Fibroblast of lung (primary cell): ENCODE data around the gene IGSF23. TPM values are rescaled to one million over a fixed set of nuclear protein-coding genes. Genes with fewer than 3 reads are reported as not detected.
"Not testable (repeated sequence)": the region's sequence is repeated elsewhere in the genome, so short reads cannot be mapped to it uniquely, and the experiment has no call there.

Source experiments
- DNase-seq, 2 donors: peaks; one replicate each; pipeline versions ENCODE4 v3.0.0 to v3.0.0-alpha.2; 2010; ENCODE audit warnings: low read depth in 2 of 2
- H2AFZ ChIP-seq: 2 replicates; pipeline ENCODE4 v1.5.1; 2012; ENCODE audit warnings: low read length, control low read depth, inconsistent platforms
- H3K27ac ChIP-seq: 2 replicates; pipeline ENCODE4 v1.5.1; 2011; ENCODE audit warnings: low read length, control low read depth; ENCODE audit not compliant: insufficient read depth
- H3K27me3 ChIP-seq: 2 replicates; pipeline ENCODE4 v1.5.1; 2011; ENCODE audit warnings: mild to moderate bottlenecking, low read length; ENCODE audit not compliant: control insufficient read depth, insufficient read depth
- H3K36me3 ChIP-seq: 2 replicates; pipeline ENCODE4 v1.5.1; 2011; ENCODE audit warnings: low read length; ENCODE audit not compliant: control insufficient read depth, insufficient read depth
- H3K4me1 ChIP-seq: 2 replicates; pipeline ENCODE4 v1.5.1; 2011; ENCODE audit warnings: low read length; ENCODE audit not compliant: control insufficient read depth, insufficient read depth; ENCODE audit errors: extremely low read depth
- H3K4me2 ChIP-seq: 2 replicates; pipeline ENCODE4 v1.5.1; 2011; ENCODE audit warnings: low read length, control low read depth; ENCODE audit not compliant: insufficient read depth; ENCODE audit errors: extremely low read depth
- H3K4me3 ChIP-seq, 4 experiments: fragments of 200-600 bp in 1 of 4; sonication (generic) in 1 of 4; replicated peaks in 1 of 4; 2 replicates each; pipeline ENCODE4 v1.5.1; 2011 to 2016; ENCODE audit warnings: low read length in 4 of 4, low read depth in 3 of 4, mild to moderate bottlenecking in 3 of 4, control low read depth in 2 of 4, inconsistent platforms in 1 of 4, mixed read lengths in 1 of 4; ENCODE audit not compliant: insufficient read depth in 1 of 4; ENCODE audit errors: control extremely low read depth in 1 of 4
- H3K79me2 ChIP-seq: 2 replicates; pipeline ENCODE4 v1.5.1; 2012; ENCODE audit warnings: mild to moderate bottlenecking, low read length, inconsistent platforms; ENCODE audit not compliant: control insufficient read depth, insufficient read depth
- H3K9ac ChIP-seq: 2 replicates; pipeline ENCODE4 v1.5.1; 2011; ENCODE audit warnings: mild to moderate bottlenecking, low read length, control low read depth; ENCODE audit not compliant: insufficient read depth
- H3K9me3 ChIP-seq: 2 replicates; pipeline ENCODE4 v1.5.1; 2012; ENCODE audit warnings: low read depth, low read length; ENCODE audit not compliant: control insufficient read depth, insufficient read depth
- H4K20me1 ChIP-seq: 2 replicates; pipeline ENCODE4 v1.5.1; 2011; ENCODE audit warnings: low read length; ENCODE audit not compliant: control insufficient read depth, insufficient read depth; ENCODE audit errors: extremely low read depth
- EZH2 ChIP-seq: IDR thresholded peaks from 2 replicates; pipeline ENCODE4 v1.5.1; 2012; ENCODE audit warnings: low read length, control low read depth, mild to moderate bottlenecking; ENCODE audit errors: missing control alignments
- polyA plus RNA-seq, 2 donors: library from polyadenylated mRNA; depleted of rRNA in 1 of 2; stranded (reverse) in 1 of 2; unstranded in 1 of 2; fragments of >200 nt; gene quantifications; 2 replicates each; pipeline ENCODE4 v1.2.1, GENCODE V29; 2011 to 2012; ENCODE audit warnings: missing spikeins in 1 of 2
- total RNA-seq: library from RNA; depleted of rRNA; stranded (reverse); fragments of >200 nt; gene quantifications from 2 replicates; pipeline ENCODE4 v1.2.1, GENCODE V29; 2014
- TF ChIP-seq, protein P1 (sequence below), 2 donors: IDR thresholded peaks in 1 of 2; conservative IDR thresholded peaks in 1 of 2; 1 replicate in 1 of 2; 2 replicates in 1 of 2; pipeline ENCODE4 v1.5.1; 2011 to 2012; ENCODE audit warnings: low read length in 2 of 2, control low read depth in 1 of 2, inconsistent platforms in 1 of 2, low read depth in 1 of 2, mild to moderate bottlenecking in 1 of 2

IGSF23 gene
- total and polyA plus RNA-seq, 2 donors (not counting 1 experiment from before 2014, with no cell fraction given) = 0.33 to 1.3 TPM

DNA sequence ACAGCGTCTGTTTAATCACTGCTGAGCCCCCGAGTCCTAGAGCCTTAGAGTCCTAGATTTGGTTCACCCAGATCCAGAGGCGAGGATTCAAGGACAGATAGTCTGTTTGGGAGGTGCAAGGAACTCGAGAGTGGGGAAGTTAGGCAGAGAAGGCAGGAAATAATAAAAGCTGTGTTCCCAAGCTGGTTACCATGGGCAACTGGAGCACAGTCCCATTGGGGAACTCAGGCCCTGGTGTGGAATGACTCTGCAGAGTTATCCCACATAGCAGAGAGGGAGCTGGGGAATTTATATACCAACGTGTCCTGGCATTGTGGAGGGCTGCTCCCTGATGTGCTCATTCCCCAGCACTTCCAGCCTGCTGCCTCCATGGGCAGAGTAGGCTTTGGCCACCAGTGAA is 9.7 kb downstream of the IGSF23 start:
- Histone ChIP-seq H3K4me2 (no peak overlapping the region), H3K9ac (no peak overlapping the region), H4K20me1 (no peaks in the 10 kb centered on the region), H2AFZ (no peak overlapping the region), H3K27ac (no peak overlapping the region), H3K4me3 (no peak overlapping the region), H3K79me2 (no peaks in the 10 kb centered on the region), H3K9me3 (no peaks in the 10 kb centered on the region), H3K27me3 (no peaks in the 10 kb centered on the region), H3K36me3 (no peaks in the 10 kb centered on the region), H3K4me1 (peaks cover 4% of the 10 kb centered on the region)
- DNase-seq = peak in 1 of 2 donors; percentile 35
- TF ChIP-seq EZH2 = no peak
- TF ChIP-seq, protein P1, sequence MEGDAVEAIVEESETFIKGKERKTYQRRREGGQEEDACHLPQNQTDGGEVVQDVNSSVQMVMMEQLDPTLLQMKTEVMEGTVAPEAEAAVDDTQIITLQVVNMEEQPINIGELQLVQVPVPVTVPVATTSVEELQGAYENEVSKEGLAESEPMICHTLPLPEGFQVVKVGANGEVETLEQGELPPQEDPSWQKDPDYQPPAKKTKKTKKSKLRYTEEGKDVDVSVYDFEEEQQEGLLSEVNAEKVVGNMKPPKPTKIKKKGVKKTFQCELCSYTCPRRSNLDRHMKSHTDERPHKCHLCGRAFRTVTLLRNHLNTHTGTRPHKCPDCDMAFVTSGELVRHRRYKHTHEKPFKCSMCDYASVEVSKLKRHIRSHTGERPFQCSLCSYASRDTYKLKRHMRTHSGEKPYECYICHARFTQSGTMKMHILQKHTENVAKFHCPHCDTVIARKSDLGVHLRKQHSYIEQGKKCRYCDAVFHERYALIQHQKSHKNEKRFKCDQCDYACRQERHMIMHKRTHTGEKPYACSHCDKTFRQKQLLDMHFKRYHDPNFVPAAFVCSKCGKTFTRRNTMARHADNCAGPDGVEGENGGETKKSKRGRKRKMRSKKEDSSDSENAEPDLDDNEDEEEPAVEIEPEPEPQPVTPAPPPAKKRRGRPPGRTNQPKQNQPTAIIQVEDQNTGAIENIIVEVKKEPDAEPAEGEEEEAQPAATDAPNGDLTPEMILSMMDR (conservative IDR thresholded peaks at IDR 0.05 in 1 of 2, IDR thresholded peaks at IDR 0.05 in 1 of 2; ENCODE audit: low read depth in 1 of 2, low read length in 2 of 2) = no peak

DNA sequence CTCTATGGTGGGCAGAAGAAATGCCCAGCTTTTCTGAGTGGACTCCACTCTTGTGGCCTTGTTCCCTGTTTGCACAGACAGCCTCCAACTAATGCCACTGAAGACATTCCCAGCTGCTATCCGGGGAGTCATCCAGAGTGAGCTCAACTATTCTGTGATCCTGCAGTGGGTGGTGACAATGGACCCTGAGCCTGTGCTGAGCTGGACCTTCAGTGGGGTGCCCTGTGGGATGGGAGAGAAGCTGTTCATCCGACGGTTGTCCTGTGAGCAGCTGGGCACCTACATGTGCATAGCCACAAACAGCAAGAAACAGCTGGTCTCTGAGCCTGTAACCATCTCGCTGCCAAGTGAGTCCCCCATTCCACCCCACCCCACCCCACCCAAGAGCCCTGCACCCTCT is 10.3 kb downstream of the IGSF23 start:
- Histone ChIP-seq H3K4me2 (no peak overlapping the region), H3K9ac (no peak overlapping the region), H4K20me1 (no peaks in the 10 kb centered on the region), H3K4me3 (no peak overlapping the region), H3K27ac (no peak overlapping the region), H3K27me3 (no peaks in the 10 kb centered on the region), H3K36me3 (no peaks in the 10 kb centered on the region), H3K9me3 (no peaks in the 10 kb centered on the region), H2AFZ (no peak overlapping the region), H3K79me2 (no peaks in the 10 kb centered on the region), H3K4me1 (peaks cover 4% of the 10 kb centered on the region)
- no peak for TF ChIP-seq EZH2
- TF ChIP-seq, protein P1 (conservative IDR thresholded peaks at IDR 0.05 in 1 of 2, IDR thresholded peaks at IDR 0.05 in 1 of 2; ENCODE audit: low read depth in 1 of 2, low read length in 2 of 2) = no peak
- DNase-seq = no peak

DNA sequence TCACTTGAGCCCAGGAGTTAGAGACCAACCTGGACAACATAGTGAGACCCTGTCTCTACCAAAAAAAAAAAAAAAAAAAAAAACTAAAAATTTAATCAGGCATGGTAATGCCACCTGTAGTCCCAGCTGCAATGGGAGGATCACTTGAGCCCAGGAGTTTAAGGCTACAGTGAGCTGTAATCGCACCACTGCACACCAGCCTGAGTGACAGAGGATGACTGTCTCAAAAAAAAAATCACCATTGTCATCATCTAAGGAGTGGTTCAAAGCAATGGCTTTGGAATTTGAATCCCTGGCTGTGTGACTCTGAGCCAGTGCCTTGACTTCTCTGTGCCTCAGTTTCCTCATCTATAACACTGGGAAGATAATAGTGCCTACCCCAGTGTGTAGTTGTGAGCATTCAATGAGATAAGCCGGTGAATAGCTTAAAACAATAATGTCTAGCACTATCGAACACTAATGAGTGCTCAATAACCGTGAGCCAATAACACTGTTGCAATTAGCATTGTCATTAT is 11.5 kb downstream of the IGSF23 start:
- Histone ChIP-seq H3K27ac (peak overlapping the region; percentile 65), H3K27me3 (no peaks in the 10 kb centered on the region), H2AFZ (no peak overlapping the region), H3K4me2 (no peak overlapping the region), H3K36me3 (no peaks in the 10 kb centered on the region), H3K4me1 (peaks cover 4% of the 10 kb centered on the region), H3K4me3 (no peak overlapping the region), H4K20me1 (no peaks in the 10 kb centered on the region), H3K9ac (no peak overlapping the region), H3K79me2 (no peaks in the 10 kb centered on the region), H3K9me3 (no peaks in the 10 kb centered on the region)
- DNase-seq = no peak
- no peak for TF ChIP-seq EZH2
- TF ChIP-seq, protein P1 (conservative IDR thresholded peaks at IDR 0.05 in 1 of 2, IDR thresholded peaks at IDR 0.05 in 1 of 2; ENCODE audit: low read depth in 1 of 2, low read length in 2 of 2) = no peak

DNA sequence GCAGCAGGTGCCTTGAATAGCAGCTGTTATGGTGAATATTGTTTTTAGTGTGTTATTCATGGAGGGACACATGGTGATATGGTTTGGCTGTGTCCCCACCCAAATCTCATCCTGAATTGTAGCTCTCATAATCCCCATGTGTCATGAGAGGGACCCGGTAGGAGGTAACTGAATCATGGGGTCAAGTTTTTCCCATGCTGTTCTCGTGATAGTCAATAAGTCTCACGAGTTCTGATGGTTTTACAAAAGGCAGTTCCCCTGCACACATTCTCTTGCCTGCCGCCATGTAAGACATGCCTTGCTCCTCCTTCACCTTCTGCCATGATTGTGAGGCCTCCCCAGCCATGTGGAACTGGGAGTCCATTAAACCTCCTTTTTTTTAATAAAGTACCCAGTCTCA is 12.3 kb downstream of the IGSF23 start:
- peak overlapping the region; percentile 65 for H3K27ac ChIP-seq
- H3K79me2 ChIP-seq, H3K4me1 ChIP-seq, H3K4me2 ChIP-seq, DNase-seq, H3K36me3 ChIP-seq, H3K4me3 ChIP-seq, H3K9me3 ChIP-seq, H3K9ac ChIP-seq, H4K20me1 ChIP-seq, H2AFZ ChIP-seq, H3K27me3 ChIP-seq: not testable (repeated sequence)
